22Rv1 (cell line): ENCODE measurements around the gene PSMC6.

ENCODE experiments used
- H3K27ac ChIP-seq: fragments of 450-650 bp; 2 replicates; pipeline ENCODE4 v1.5.1; 2017
- ZFX ChIP-seq: fragments of 450-650 bp; IDR thresholded peaks from 2 replicates; pipeline ENCODE4 v1.6.1; 2017; ENCODE audit warnings: antibody characterized with exemption, borderline replicate concordance
- TF ChIP-seq, protein P1 (sequence below): fragments of 450-650 bp; IDR thresholded peaks from 2 replicates; pipeline ENCODE4 v1.5.1; 2017; ENCODE audit warnings: mild to moderate bottlenecking

The PSMC6 gene

DNA sequence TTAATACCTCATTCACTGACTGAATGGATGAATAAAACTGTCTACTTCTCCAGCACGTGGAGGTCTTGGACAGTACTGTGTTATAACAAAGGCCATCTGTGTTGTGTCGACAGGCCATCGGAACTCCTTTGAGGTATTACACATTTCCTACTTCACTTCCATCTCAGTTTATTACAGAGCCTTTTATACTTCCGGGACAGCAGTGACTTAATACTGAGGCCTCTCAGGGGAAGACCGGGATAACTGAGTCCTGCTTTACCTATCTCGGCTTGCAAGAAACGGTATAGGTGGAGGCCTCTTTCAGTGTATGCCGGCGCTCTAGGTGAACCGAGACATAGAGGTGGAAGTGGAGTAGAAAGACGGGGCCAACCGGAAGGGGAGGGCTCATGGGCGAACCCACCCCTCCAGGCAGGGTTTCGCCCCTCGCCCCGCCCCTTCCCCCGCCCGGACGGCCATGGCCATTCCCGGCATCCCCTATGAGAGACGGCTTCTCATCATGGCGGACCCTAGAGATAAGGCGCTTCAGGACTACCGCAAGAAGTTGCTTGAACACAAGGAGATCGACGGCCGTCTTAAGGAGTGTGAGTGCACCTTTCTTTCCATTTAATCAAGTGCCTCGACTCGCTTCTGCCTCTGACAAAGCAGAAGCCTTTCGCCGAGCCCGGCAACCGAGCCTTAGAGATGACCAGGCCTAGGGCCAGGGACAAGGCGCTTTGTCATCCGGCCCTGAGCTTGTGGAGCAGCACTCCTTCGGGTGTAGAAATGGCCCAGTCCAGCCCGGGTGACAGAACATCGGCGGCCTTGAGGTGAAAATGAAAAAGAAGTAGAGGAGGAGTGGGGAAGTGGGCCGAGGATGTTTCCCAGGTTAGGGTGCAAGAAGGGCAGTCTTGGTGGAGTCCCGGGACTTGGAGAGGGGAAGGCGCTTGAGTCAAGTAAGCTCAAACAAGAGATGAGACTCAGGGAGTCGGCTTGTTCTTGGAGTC is at the start of gene PSMC6:
Gene PSMC6 (plus strand): TSS at position 477 of the 983 bp plus-strand sequence. CDS start 20 bp downstream, at position 497.
- H3K27ac ChIP-seq: peak within 1 kb of the TSS; percentile 95
- TF ChIP-seq, protein P1, sequence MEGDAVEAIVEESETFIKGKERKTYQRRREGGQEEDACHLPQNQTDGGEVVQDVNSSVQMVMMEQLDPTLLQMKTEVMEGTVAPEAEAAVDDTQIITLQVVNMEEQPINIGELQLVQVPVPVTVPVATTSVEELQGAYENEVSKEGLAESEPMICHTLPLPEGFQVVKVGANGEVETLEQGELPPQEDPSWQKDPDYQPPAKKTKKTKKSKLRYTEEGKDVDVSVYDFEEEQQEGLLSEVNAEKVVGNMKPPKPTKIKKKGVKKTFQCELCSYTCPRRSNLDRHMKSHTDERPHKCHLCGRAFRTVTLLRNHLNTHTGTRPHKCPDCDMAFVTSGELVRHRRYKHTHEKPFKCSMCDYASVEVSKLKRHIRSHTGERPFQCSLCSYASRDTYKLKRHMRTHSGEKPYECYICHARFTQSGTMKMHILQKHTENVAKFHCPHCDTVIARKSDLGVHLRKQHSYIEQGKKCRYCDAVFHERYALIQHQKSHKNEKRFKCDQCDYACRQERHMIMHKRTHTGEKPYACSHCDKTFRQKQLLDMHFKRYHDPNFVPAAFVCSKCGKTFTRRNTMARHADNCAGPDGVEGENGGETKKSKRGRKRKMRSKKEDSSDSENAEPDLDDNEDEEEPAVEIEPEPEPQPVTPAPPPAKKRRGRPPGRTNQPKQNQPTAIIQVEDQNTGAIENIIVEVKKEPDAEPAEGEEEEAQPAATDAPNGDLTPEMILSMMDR: no peak
- TF ChIP-seq ZFX: no peak

GRCh38 chr14:52660325-52660724 is 46.7 kb upstream of the PSMC6 start:
- no peak overlapping the region for H3K27ac ChIP-seq
- TF ChIP-seq, protein P1: no peak
- no peak for TF ChIP-seq ZFX

DNA sequence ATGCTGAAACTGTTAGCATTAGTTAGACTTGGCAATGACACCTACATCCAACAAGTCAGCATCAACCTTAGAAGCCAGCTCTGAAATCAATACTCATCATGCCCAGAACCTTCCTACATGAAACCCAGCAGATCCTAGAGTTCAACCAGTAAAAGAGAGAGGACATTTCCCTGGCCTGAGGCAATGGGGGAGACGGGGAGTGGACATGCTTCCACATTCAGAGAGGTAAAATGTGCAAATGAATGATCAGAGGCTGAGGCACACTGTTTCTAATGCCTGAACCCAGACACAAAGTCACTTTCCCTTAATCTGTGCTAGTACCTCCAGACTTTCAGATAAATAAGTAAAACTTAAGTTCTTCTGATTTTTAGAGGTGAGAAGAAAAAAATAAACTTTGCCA is 46.2 kb upstream of the PSMC6 start:
- TF ChIP-seq, protein P1: no peak
- no peak for TF ChIP-seq ZFX
- no peak overlapping the region for H3K27ac ChIP-seq

- H3K27ac ChIP-seq: no peak overlapping the region
- TF ChIP-seq, protein P1: no peak
- TF ChIP-seq ZFX: no peak
These were observed 45.7 kb upstream of the PSMC6 start for GRCh38 chr14:52661314-52661713.

- H3K27ac ChIP-seq: 0 out of 2 replicates have a peak overlapping the region, but pooled peaks have one; percentile 9
- no peak for TF ChIP-seq ZFX
- TF ChIP-seq, protein P1: no peak
These were observed 43.1 kb upstream of the PSMC6 start for GRCh38 chr14:52663850-52664249.

- no peak overlapping the region for H3K27ac ChIP-seq
- TF ChIP-seq, protein P1: peak; percentile 57
- TF ChIP-seq ZFX: no peak
These were observed 28.4 kb upstream of the PSMC6 start for GRCh38 chr14:52678591-52678990.

- no peak overlapping the region for H3K27ac ChIP-seq
- no peak for TF ChIP-seq ZFX
- TF ChIP-seq, protein P1: no peak
These were observed 22.9 kb upstream of the PSMC6 start for GRCh38 chr14:52683985-52684520.
